T-helper 17 cell (primary cell): ENCODE results near the gene PBRM1. TPM values are rescaled to one million over a fixed set of nuclear protein-coding genes. Genes with fewer than 3 reads are reported as not detected.
A peak's percentile ranks its signal among the peaks of the same experiment; 100 is the strongest.

Experiments used
- ATAC-seq: fragments of 150-1000 bp; cut with Tn5 transposase; 2 replicates; pipeline ENCODE4 v1.10.0; 2021; ENCODE audit warnings: mild to moderate bottlenecking, moderate library complexity
- DNase-seq, 3 donors: peaks; one replicate each; pipeline versions ENCODE4 v3.0.0 to v3.0.0-alpha.2; 2020 to 2021
- H3K9me3 ChIP-seq: one replicate; pipeline ENCODE4 v1.7.0; 2013; ENCODE audit warnings: low read length, mild to moderate bottlenecking; ENCODE audit not compliant: control insufficient read depth, poor library complexity, severe bottlenecking
- H3K27ac Mint-ChIP-seq: one replicate; pipeline ENCODE4 v1.8.0; 2022; ENCODE audit warnings: mild to moderate bottlenecking, moderate library complexity, mixed read lengths
- H3K27me3 Mint-ChIP-seq: one replicate; pipeline ENCODE4 v1.8.0; 2022; ENCODE audit warnings: mixed read lengths
- H3K36me3 Mint-ChIP-seq: one replicate; pipeline ENCODE4 v1.8.0; 2022; ENCODE audit warnings: low read depth, mixed read lengths
- H3K4me1 Mint-ChIP-seq: one replicate; pipeline ENCODE4 v1.8.0; 2022; ENCODE audit warnings: mild to moderate bottlenecking, mixed read lengths
- H3K4me3 Mint-ChIP-seq: one replicate; pipeline ENCODE4 v1.8.0; 2022; ENCODE audit warnings: mild to moderate bottlenecking, moderate library complexity, mixed read lengths
- total RNA-seq, 4 donors: library from RNA in 2 of 4; stranded (reverse) in 2 of 4; gene quantifications; one replicate each; pipeline ENCODE4 v1.2.3 and lab custom pipeline; 2022 to 2026

The PBRM1 gene
- total RNA-seq, 2 donors from 2014 or later: 62.8 to 70.8 TPM

DNA sequence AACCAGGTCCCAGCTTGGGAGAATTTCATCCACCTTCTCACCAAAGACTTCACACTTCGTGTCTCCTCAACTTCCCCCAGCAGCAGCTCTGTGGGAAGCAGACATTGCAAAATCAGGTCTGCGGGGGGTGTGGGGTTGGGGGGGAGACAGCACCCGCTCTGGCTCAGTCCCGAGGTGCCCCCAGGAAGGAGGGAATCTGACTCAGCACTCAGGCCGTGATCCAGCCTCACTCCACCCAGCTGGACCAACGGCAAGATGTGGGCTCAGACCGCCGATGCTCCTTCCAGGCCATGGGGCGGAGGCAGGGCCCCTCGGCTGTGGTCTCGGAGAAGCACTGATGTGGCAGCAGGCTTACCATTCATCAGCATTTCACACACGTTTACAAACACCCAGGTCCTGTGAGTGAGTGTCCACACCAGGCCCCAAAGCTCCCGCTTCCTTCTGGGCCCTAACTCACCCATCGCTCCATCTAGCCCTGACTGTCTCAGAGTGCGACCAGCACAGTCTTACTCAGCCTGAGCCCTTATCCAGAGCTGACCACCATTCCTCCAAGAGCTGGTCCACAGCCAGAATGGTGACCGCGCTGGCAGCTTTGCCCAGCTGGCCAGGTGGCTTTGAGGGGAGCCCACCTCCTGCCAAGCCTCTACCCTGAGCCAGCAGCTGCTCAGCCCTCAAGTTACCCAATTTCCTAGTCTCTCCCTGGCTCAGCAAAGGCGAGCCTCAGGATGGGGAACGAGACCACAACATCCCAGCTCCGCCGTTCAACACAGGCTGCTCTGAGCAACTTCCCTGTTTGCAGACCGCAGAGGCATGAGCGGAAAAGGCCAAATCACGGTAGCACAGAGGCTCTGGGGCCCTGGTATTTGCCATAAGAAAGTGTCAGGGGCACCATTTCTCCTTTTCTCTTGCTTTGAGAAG lies 187.3 kb downstream of the PBRM1 start:
- Mint-ChIP-seq H3K4me1 (peaks cover 4% of the 10 kb centered on the region), H3K27me3 (no peaks in the 10 kb centered on the region), H3K36me3 (no peaks in the 10 kb centered on the region), H3K27ac (no peak overlapping the region), H3K4me3 (no peak overlapping the region)
- ATAC-seq (peak; percentile 46), DNase-seq (no peak)
- H3K9me3 ChIP-seq: no peaks in the 10 kb centered on the region

DNA sequence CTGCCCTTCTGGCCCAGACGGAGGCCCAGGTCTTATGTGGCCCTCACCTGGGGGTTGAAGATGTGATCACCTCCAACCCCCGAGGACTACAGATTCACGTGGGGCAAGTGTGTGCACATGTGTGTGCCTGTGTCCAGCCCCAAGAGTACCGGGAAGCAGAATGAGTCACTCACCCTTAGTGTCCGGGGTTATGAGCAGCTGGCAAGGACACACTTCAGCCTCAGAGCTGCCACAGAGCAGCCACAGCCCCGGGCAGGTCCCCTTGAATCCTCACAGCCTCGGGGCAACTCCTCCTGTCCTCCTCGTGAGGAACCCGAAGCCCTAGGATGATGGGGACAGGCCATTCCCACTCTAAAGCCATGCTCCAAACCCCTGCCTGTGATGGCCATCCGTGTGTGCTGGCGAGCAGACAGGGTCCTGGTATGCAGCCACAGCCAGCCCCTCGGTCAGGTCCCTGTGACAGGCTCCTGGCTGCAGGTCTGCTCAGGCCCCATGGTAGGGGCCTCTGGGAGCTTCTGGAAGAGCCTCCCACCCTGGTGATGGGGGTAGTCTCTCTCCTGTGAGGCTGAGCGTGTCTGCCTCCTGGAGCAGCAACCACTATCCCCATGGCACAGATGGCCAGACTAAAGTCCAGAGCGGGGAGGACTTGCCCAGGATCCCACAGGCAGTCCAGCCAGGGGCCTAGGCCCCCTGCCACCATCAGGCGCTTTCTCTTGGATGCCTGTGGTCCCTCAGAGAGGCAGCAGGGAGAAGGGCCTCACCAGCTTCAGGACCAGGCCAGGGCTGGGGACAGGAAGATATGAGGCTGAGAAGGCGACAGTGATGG lies 189.7 kb downstream of the PBRM1 start:
- ATAC-seq (no peak), DNase-seq (no peak)
- no peaks in the 10 kb centered on the region for H3K9me3 ChIP-seq
- Mint-ChIP-seq H3K4me3 (no peak overlapping the region), H3K36me3 (no peaks in the 10 kb centered on the region), H3K4me1 (peaks cover 4% of the 10 kb centered on the region), H3K27me3 (no peaks in the 10 kb centered on the region), H3K27ac (no peak overlapping the region)

Other genes starting within 250 kb of the PBRM1 start
- gene SEMA3G, start 240.8 kb downstream of the PBRM1 start, total RNA-seq: 1 to 10 TPM; 1.5 to 2.3 TPM
- gene TNNC1, start 231.9 kb downstream of the PBRM1 start, total RNA-seq: 1 to 10 TPM; 3.7 to 3.8 TPM
- 100 to 1,000 TPM; 121 to 146 TPM for gene NISCH, start 230.3 kb downstream of the PBRM1 start, total RNA-seq
- 1 to 10 TPM; 1.7 to 4.9 TPM for gene STAB1, start 190.6 kb downstream of the PBRM1 start, total RNA-seq
- 1 to 10 TPM; 2.3 to 2.5 TPM for gene NT5DC2, start 152.1 kb downstream of the PBRM1 start, total RNA-seq
- gene UQCC5, start 149.3 kb downstream of the PBRM1 start, total RNA-seq: 1 to 10 TPM; 4.9 to 8.0 TPM
- 100 to 1,000 TPM; 109 to 117 TPM for gene GNL3, start 119 bp upstream of the PBRM1 start, total RNA-seq
- 10 to 100 TPM; 18.9 to 23.0 TPM for gene GLT8D1, start 19.9 kb upstream of the PBRM1 start, total RNA-seq
- gene SPCS1, start 20.2 kb upstream of the PBRM1 start, total RNA-seq: 10 to 100 TPM; 62.6 to 63.7 TPM
- gene NEK4, start 85.0 kb upstream of the PBRM1 start, total RNA-seq: 10 to 100 TPM in 1 of 2 donors, 1 to 10 TPM in 1; 7.3 to 14.7 TPM
- not detected for gene ITIH1, start 91.7 kb upstream of the PBRM1 start, total RNA-seq
- gene ITIH3, start 108.9 kb upstream of the PBRM1 start, total RNA-seq: not detected
- 10 to 100 TPM; 25.8 to 40.6 TPM for gene ITIH4, start 144.8 kb upstream of the PBRM1 start, total RNA-seq
- gene MUSTN1, start 149.1 kb upstream of the PBRM1 start, total RNA-seq: 10 to 100 TPM; 12.3 to 16.0 TPM
- gene STIMATE, start 211.6 kb upstream of the PBRM1 start, total RNA-seq: 10 to 100 TPM; 41.1 to 42.6 TPM